GM13976 (cell line): ENCODE data around the gene PMVK.

ENCODE experiments used
- DNase-seq: peaks from one replicate; pipeline ENCODE4 v3.0.0; 2012; ENCODE audit warnings: low spot score
- in situ Hi-C: fragments of 300-500 bp; cut with MboI; formaldehyde crosslinking; loops from one replicate; pipeline ENCODE4 v1.12.0; 2022; ENCODE audit warnings: low sequenced_read_pairs, mixed read lengths, inconsistent platforms; ENCODE audit not compliant: unreplicated experiment
- TF ChIP-seq, protein P1 (sequence below): IDR thresholded peaks from 2 replicates; pipeline ENCODE4 v1.5.1; 2012; ENCODE audit warnings: borderline replicate concordance, mild to moderate bottlenecking; ENCODE audit not compliant: insufficient read depth; ENCODE audit errors: extremely low read depth, missing control alignments, control extremely low read depth

The PMVK gene

DNA sequence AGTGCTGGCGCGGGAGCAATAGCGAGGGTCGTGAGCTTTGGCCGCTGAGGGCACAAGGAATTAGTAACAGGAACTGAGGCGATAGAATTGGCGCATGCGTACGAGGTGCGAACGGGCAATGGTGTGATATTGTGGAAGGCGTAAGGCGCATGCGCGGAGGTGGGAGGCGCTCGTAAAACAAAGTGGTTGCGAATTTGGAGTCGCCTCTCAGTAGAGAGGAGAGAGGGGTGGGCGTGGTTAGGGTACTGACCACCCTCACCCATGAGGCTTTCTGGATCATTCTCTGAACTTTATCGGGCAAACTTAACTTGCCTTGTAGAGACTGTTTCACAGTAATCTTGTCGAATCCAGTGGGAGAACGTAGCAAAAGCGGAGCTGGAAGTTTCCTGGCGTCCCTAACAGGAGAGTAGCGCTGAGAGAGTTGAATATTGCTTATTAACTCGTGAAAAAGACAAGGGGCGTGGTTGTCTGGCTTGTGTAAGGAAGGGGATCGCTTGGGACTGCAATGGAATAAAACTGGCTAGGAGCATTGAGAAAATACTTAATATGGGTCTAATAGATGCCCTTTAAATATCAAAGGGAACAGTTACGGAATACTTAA lies 38.4 kb upstream of the PMVK start:
- TF ChIP-seq, protein P1, sequence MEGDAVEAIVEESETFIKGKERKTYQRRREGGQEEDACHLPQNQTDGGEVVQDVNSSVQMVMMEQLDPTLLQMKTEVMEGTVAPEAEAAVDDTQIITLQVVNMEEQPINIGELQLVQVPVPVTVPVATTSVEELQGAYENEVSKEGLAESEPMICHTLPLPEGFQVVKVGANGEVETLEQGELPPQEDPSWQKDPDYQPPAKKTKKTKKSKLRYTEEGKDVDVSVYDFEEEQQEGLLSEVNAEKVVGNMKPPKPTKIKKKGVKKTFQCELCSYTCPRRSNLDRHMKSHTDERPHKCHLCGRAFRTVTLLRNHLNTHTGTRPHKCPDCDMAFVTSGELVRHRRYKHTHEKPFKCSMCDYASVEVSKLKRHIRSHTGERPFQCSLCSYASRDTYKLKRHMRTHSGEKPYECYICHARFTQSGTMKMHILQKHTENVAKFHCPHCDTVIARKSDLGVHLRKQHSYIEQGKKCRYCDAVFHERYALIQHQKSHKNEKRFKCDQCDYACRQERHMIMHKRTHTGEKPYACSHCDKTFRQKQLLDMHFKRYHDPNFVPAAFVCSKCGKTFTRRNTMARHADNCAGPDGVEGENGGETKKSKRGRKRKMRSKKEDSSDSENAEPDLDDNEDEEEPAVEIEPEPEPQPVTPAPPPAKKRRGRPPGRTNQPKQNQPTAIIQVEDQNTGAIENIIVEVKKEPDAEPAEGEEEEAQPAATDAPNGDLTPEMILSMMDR, result no peak
- DNase-seq, result peak; percentile 88
- in situ Hi-C loops, result no loop called here

DNA sequence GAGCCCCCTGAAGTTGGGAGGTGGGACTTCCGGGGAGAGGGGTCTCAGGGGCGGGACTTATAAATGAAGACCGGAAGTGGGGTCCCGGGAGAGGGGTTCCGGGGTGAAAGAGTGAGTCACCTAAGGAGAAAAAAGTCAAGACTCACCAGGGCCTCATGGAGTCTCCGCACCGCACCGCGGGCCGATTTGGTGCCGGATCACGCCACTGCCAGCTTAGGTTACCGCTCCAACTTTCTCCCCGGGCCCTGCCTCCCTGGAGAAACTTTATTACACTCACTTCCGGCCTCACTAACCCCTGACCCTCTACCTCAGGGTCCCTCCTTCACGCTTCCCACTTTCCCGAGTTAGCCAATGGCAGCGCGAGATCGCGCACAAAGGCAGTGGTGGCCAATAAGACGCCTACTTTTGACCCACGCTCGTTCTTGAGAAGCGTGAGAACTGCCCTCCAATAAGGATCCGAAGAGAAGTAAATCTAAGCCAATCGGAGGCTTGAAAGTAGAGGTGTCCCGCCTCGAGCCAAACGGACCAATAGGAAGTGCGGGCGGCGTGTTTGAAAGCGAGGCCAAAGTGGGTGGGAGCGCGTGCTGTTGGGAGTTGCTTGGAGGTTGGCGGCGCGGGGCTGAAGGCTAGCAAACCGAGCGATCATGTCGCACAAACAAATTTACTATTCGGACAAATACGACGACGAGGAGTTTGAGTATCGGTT lies 37.7 kb upstream of the PMVK start, which contains the start of gene CKS1B:
TSS of gene CKS1B (plus strand) at position 580 of the 706 bp plus-strand sequence. CDS start at position 645, 65 bp downstream.
- TF ChIP-seq, protein P1, result no peak
- DNase-seq, result peak; percentile 92
- in situ Hi-C loops, result no loop called here

DNA sequence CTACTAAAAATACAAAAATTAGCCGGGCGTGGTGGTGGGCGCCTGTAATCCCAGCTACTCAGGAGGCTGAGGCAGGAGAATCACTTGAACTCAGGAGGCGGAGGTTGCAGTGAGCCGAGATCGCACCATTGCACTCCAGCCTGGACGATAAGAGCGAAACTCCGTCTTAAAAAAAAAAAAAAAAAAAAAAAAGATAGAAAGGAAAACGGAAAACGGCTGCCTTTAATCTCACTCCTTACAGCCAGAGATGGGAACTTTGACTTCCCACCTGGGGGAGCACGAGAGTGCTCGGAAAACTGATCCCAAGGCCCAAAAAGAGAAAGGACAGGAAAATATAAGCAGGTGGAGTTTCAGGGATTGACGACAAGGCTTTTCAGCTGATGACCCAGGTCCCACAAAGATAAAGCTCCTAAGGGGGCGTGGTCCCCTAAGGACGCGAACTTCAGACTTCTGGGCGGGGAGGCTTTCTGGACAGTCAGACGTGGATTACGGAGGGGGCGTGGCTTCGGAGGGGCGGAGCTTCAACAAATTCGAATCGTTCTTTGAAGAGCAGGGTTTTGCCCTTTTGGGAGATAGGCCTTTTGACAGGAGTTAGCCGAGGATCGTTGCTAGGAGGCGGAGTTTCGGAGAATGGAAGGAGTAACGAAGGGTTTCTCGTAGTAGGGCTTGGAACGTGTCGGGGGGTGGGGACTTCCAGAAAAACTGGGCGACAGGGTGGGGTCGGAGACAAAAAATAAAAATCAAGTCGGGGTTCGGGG lies 37.0 kb upstream of the PMVK start:
- TF ChIP-seq, protein P1, result peak; percentile 12
- in situ Hi-C loops, result no loop called here
- peak; percentile 89 for DNase-seq

DNA sequence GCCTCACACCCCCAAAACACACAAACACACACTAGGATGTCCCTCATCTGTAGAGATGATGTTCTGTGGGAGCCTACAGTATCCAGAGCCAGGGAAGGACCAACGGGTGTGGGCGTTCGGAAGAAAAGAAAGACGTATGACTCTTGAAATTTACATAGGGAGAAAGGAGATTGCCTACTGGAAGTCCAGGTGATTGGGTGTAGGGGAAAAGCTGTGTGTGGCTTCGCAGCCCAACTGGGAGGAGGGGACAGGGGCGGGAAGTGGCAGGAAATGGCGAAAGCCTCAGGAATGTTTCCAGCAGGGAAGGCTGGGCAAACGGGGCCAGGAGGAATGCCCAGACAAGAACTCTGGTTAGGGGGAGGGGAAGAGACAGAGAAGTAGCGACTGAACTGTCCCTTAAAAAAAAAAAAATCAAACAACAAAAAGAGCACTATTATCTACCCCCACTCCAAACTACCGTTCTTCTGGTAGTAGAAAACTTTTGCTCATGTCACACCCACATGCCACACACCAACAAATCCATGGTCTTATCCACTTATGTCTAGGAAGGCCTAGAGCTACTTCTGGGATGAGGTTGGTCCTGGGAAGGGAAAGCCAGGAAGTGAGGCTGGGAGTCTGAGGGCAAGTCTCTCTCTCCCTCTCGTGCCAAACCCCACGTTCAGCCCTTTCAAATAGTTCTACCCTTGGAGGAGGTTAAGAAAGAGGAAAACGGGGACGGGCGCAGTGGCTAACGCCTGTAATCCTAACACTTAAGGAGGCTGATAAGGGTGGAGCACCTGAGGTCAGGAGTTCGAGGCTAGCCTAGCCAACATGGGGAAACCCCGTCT lies 36.2 kb upstream of the PMVK start:
- TF ChIP-seq, protein P1, result no peak
- DNase-seq, result no peak
- in situ Hi-C loops, result no loop called here

DNA sequence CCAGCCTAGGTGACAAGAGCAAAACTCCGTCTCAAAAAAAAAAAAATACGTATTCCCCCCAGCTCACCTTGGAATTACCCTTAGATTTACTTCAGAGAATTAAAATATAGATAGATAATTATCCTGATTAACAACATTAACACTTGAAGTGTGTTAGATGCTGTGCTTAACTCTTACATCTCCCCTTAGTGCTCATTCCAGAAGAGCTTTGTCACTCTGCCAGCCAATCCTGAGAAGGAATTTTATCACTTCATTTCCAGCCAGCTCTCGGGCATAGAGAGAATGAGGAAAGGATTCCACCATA lies 35.6 kb upstream of the PMVK start:
- no peak for DNase-seq
- TF ChIP-seq, protein P1, result no peak
- in situ Hi-C loops, result no loop called here
